H54 (cell line): ENCODE measurements around the gene RAB20.
A peak's percentile ranks its signal among the peaks of the same experiment; 100 is the strongest.

Experiments used
- DNase-seq: peaks from one replicate; pipeline ENCODE4 v3.0.0; 2011; ENCODE audit warnings: low spot score, mixed read lengths; ENCODE audit not compliant: insufficient read length
- FAIRE-seq: peaks from 3 replicates; lab custom pipeline; 2011; peaks lifted over from hg19 to GRCh38; lab: Jason Lieb, UNC
- POLR2A ChIP-seq: IDR thresholded peaks from 2 replicates; pipeline ENCODE4 v1.6.1; 2011; ENCODE audit warnings: low read depth, mild to moderate bottlenecking, low read length

The RAB20 gene

GRCh38 chr13:110555601-110556223 lies 5.8 kb downstream of the RAB20 start:
- TF ChIP-seq POLR2A = no peak
- FAIRE-seq (no peak), DNase-seq (no peak)

- DNase-seq (no peak), FAIRE-seq (no peak)
- TF ChIP-seq POLR2A = no peak
These were observed 6.6 kb downstream of the RAB20 start for GRCh38 chr13:110554946-110555345.

- DNase-seq = no peak
- TF ChIP-seq POLR2A = no peak
- no peak for FAIRE-seq
These were observed 7.2 kb downstream of the RAB20 start for GRCh38 chr13:110554227-110554836.

- TF ChIP-seq POLR2A = no peak
- DNase-seq (no peak), FAIRE-seq (no peak)
These were observed 8.1 kb downstream of the RAB20 start for GRCh38 chr13:110553417-110553816.

- TF ChIP-seq POLR2A = no peak
- FAIRE-seq (no peak), DNase-seq (no peak)
These were observed 8.8 kb downstream of the RAB20 start for GRCh38 chr13:110552767-110553166.

GRCh38 chr13:110551284-110551683 lies 10.2 kb downstream of the RAB20 start:
- TF ChIP-seq POLR2A = no peak
- DNase-seq (no peak), FAIRE-seq (no peak)

GRCh38 chr13:110549795-110550160 lies 11.7 kb downstream of the RAB20 start:
- no peak for FAIRE-seq
- no peak for TF ChIP-seq POLR2A
- DNase-seq = no peak

GRCh38 chr13:110548891-110549794 lies 12.4 kb downstream of the RAB20 start:
- FAIRE-seq (no peak), DNase-seq (no peak)
- no peak for TF ChIP-seq POLR2A

GRCh38 chr13:110546926-110547325 lies 14.6 kb downstream of the RAB20 start:
- FAIRE-seq (peak; percentile 100), DNase-seq (peak; percentile 99)
- TF ChIP-seq POLR2A = no peak

- DNase-seq (no peak), FAIRE-seq (no peak)
- TF ChIP-seq POLR2A = no peak
These were observed 15.1 kb downstream of the RAB20 start for GRCh38 chr13:110546378-110546777.

- DNase-seq (no peak), FAIRE-seq (no peak)
- TF ChIP-seq POLR2A = no peak
These were observed 19.2 kb downstream of the RAB20 start for GRCh38 chr13:110542169-110542796.

GRCh38 chr13:110541526-110541920 lies 20.0 kb downstream of the RAB20 start:
- no peak for TF ChIP-seq POLR2A

GRCh38 chr13:110540871-110541525 lies 20.5 kb downstream of the RAB20 start:
- no peak for TF ChIP-seq POLR2A
- FAIRE-seq (no peak), DNase-seq (no peak)

More at GRCh38 chr13:110541526-110541920, 20.0 kb downstream of the RAB20 start:
- DNase-seq (no peak), FAIRE-seq (no peak)
